GM21717 (cell line): ENCODE data around the gene BBS4.
"Not testable (repeated sequence)": the region's sequence is repeated elsewhere in the genome, so short reads cannot be mapped to it uniquely, and the experiment has no call there.

Source experiments
- ATAC-seq: cut with Tn5 transposase; IDR thresholded peaks from one replicate; pipeline ENCODE4 v1.9.1; 2021; ENCODE audit warnings: mild to moderate bottlenecking, moderate library complexity; ENCODE audit not compliant: unreplicated experiment

BBS4 gene, protein sequence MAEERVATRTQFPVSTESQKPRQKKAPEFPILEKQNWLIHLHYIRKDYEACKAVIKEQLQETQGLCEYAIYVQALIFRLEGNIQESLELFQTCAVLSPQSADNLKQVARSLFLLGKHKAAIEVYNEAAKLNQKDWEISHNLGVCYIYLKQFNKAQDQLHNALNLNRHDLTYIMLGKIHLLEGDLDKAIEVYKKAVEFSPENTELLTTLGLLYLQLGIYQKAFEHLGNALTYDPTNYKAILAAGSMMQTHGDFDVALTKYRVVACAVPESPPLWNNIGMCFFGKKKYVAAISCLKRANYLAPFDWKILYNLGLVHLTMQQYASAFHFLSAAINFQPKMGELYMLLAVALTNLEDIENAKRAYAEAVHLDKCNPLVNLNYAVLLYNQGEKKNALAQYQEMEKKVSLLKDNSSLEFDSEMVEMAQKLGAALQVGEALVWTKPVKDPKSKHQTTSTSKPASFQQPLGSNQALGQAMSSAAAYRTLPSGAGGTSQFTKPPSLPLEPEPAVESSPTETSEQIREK

DNA sequence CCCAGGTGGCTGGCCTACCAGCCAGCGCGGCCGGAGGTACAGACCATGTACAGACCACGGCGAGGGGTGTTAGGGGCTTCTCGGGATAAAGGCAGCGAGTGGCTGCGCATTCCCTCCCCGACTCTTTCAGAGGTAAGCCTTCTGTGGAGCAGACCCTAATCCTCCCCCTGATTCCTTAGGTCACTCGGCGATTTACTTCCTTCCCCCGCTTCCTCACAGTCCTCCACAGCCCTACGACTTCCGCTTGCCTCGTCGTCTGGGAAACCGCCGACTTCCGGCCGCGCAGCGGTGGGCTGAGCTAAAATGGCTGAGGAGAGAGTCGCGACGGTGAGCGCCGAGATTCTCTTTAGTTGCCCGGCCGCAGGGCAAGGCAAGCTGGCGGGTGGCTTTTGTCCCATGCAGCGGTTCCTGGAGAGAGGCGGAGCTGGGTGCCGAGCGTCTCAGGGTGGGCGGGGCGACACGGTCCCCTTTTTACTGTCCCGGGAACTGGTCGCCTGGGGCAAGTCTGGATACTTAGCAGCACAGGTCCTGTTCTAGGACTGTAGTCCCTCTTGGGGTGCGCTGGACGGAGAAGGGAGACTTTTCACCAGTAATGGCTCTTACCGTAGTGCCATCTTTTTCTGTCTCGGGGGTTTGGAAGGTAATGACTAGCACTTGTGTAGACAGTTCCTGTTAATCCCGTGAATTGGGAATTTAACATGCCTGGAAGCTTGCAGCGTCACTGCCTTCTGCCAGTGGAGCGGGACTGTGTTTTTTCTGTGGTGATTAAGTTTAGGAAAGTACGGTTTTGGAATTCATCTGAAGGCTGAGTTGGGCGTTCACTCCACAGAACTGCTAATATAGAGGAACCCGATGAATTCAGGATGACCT is at the start of gene BBS4, which contains the start of gene HIGD2B:
Gene BBS4, plus strand, starts transcription at position 283 of the 870 bp plus-strand sequence. Its CDS starts 21 bp downstream, at position 304.
Gene HIGD2B, minus strand, starts transcription at position 258 of the 870 bp plus-strand sequence. CDS start 9,808 bp downstream, outside the sequence.
- peak; percentile 95 for ATAC-seq

DNA sequence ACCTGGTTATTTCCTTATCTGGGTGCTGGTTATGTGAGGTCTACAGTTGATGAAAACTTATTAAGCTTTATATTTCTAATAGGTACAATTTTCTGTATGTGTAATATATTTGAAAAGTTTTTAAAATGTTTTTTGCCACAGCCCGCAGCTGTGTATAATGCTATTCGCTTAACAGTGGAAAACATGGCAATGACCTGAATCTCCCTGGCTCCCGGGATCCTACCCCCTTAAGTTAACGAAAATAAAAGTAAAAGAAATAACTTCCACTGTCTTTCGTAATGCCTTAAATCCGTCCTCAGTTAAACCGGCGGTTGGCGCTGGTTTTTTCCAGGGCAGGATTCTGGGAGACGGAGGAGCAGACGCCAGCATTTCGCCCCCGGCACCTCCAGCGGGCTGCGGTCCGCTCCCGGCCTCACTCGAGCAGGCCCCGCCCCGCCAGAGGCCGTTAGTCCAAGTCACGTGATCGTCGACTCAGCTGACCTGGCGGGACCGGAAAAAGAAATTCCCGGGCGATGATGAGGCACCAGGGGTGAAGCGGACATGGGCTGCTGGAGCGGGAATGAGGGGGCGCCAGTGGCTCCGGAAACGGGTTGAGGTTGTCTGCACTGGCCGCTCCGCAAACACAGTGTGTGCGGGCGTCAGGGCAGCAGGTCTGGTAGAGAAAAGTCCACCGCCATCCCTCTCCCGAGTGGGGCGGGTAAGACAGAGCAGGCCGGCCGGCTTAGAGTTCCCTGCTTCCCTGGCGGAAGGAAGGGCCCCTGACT is 49.3 kb upstream of the BBS4 start:
- ATAC-seq: not testable (repeated sequence)

DNA sequence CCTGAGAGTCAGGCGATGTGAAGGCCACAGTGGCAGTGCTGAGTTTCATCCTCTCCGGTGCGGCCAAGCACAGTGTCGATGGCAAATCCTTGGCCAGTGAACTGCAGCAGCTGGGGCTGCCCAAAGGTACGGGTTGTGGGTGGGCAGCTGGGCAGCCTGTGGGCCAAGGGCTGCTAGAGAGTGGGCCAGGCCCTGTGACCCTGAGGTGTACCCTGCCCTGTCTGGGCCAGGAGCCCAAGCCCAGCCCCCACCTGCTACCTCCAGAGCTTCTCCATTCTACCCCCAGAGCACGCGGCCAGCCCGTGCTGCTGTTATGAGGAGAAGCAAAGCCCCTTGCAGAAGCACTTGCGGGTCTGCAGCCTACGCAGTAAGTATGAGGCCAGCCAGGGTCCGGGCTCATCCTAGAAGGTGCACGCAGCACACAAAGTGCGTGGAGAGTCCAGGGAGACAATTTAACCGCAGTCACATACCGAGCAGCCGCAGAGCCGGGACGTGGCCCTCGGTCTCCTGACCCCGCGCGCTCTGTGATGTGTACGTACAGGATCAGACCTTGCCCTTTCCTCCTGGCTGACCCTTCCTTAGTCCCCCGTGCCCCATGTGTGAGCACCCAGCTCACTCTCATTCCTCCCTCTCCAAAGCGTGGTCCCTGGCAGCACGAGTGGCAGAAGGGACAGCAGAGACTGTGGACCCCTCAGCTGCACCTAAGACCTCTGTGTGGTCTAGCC is 46.1 kb upstream of the BBS4 start:
- ATAC-seq: not testable (repeated sequence)

DNA sequence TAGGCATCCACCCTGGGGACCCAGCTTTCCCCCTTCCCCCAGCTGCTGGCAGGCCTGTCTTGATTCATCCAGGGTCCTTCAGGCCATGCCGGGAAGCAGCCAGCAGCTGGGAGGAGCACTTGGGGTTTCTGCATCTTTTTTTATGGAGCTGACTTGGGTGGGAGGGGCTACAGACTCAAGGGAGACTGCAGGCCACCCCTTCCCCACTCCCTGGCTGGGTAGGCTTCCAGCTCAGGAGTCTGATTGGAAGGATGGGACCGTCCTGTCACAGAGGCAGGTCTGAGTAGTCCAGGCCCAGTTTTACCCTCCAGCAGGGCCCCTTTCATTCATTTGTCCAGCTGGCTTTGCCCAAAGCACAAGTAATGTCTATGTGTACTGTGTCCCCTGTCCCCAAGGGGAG is 43.7 kb upstream of the BBS4 start:
- ATAC-seq: not testable (repeated sequence)

DNA sequence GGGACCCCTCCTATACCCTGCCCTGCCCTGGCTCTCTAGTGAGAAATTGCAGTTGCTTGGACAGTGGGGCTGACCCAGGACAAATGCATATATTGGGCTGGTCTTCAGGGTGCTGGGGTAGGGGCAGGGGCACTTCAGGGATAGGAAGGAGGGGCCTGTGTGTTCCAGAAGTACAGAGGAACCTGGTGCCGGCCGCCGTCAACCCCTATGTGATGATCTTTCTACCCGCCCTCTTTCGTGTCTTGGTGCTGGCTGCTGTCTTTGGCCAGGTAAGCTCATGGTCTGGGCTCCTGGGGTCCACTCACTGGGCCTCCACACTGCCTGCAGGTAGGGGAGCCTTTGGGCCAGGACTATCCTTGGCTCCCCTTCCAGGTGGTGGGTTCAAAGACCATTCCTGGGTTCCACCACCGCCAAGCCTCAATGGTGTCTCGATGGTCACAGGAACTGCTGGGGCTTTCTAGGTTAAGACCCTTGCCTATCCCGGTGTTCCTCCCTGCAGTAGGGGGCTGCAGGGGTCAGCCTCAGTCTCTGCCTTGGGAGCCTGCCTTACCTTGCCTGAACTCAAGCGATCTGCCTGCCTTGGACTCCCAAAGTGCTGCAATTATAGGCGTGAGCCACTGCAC is 37.3 kb upstream of the BBS4 start:
- ATAC-seq: not testable (repeated sequence)

DNA sequence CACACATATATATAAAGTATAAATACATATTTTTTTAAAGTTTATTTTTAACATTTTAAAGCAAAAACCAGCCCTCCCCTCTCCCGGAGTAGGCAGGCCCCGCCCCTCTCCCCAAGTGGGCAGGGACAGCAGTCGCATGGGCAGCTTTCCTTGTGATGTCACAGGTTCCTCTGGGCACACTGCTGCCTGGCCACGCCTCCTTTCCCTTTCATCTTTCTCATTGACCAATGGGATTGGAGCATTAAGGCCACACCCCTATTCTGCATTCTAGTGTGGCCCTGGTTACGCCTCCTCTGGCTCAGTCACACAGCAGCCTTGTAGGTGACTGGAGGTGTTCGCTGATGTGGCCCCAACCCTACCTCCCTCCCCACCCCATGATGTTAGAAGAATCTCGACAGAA is 31.6 kb upstream of the BBS4 start, which contains the start of gene GOLGA6B:
Gene GOLGA6B, plus strand, starts transcription at position 301 of the 400 bp plus-strand sequence. Its CDS starts 41 bp downstream, at position 342.
- not testable (repeated sequence) for ATAC-seq

DNA sequence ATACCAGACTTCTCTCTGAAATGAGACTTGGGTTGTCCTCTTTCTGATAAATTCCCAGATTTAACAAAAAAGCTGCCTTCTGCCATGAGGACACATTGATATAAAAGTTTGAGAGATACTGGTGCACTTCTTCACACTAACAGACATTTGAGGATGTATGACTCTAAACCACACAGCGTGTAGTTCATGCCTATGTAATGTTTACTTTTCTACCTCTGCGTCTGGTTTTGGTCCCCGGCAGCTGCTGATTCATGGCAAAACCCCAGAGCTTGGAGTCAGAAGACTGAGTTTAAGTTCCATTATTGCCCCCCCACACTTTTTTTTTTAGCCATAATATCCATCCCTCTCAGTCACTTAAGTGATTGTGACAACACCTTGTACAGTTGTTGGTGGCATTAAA is 30.0 kb upstream of the BBS4 start:
- not testable (repeated sequence) for ATAC-seq

DNA sequence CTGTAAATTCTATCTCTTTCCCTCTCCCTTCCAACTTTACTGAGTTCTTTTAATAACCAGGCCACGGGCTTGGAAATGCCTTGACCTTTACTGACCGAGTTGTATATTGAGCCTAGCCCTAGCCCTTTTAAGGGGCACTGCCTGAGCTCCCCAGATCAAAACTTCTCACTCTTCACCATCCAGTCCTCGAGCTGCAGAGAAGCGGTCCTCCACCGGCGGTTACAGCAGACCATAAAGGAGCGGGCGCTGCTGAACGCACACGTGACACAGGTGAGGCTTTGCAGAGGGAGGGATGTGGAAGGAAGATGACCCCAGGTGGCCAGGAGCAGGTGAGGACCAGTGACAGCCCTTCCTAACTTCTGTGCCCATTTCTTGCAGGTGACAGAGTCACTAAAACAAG is 24.9 kb upstream of the BBS4 start:
- not testable (repeated sequence) for ATAC-seq

DNA sequence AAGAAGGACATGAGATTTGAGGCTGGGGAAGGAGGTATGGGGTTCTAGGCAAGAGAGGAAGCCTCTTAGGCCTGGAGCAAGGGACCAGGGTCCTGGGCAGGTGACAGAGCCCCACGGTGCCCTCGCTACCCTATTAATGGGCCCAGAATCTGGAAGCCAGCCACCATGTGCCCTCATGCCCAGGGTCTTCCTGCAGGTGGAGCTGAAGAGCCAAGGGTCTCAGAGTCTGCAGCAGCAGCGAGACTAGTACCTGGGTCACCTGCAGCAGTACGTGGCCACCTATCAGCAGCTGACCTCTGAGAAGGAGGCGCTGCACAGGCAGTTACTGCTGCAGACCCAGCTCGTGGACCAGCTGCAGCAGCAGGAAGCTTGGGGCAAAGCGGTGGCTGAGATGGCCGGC is 22.1 kb upstream of the BBS4 start:
- not testable (repeated sequence) for ATAC-seq

DNA sequence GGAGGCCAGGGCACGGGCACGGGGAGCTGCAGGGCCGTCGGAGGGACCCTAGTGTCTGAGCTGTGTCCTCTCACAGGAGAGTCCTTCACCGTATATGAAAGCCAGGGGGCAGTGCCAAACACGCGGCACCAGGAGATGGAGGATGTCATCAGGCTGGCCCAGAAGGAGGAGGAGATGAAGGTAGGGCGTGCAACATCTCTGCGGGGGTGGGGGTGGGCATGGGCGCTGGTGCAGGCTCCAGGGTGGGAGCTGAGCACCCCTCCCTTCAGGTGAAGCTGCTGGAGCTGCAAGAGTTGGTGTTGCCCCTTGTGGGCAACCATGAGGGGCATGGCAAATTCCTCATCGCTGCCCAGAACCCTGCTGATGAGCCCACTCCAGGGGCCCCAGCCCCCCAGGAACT is 20.3 kb upstream of the BBS4 start:
- not testable (repeated sequence) for ATAC-seq

DNA sequence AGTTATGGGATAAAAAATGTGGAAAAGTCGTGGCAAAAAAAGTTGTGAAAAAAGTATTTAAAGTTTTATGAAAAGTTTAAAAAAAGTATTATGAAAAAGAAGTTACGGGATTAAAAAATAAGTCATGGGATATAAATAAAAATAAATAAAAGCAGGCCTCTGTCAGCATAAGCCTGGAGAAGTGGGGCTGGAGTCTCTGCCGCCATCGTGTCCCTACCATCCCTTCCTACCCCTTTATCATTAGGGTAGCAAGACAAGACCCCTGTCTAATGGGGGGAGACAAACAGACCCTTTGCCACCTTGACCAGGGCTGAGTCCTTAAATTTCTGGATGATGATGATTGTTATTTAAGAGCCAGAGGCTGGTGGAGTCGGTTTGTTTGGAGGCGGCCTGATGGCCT is 16.2 kb upstream of the BBS4 start:
- ATAC-seq: not testable (repeated sequence)

DNA sequence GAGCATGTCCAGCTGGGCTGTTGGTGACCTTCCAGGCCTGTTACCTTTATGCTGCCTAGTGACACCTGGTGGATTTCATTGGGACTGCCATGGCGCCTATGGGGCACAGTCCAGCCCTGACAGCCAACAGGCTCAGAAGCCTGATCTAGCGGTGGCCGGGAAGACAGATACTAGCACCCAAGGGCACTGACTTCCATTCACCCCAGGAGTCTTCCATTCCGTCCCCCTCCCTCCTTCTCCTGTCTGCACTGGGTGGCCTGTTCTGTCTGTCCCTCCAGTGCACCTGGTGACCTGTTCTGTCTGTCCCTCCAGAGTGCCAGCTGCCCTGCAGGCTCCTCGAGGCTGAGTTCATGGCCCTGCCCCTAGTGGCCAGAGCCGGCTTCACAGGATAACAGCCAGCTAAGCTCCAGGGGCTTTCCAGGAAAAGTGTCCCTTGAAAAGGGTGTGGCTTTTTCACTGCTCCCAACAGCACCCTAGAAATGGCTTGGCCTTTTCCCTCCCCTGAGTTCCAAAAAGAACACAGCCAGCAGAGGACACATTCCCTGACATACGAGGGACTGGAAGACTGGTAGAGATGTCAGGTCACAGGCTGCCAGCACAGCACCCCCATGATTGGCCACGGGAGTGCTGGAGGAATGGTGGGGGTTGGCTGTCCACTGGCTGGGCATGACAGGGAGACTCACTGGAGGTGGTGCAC is 15.2 kb upstream of the BBS4 start:
- peak; percentile 70 for ATAC-seq

DNA sequence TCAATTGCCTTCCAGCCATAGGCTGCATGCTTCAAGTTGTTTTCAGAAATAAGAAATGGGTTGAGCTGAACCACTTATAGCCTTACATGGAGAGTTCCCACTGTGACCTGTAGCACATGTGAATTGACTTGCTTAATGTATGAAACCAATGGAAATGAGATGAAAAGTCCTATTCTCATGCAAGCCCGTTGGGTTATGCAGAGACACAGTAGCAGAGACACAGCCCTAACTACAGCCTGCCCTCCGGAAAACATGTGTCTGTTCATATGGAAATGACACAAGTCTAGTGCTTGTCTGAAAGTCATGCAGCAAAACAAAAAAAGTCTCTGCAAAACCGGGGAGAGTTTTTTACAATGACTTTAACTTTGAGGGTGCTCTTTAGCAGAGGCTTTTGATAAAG is 14.5 kb upstream of the BBS4 start:
- no peak for ATAC-seq

DNA sequence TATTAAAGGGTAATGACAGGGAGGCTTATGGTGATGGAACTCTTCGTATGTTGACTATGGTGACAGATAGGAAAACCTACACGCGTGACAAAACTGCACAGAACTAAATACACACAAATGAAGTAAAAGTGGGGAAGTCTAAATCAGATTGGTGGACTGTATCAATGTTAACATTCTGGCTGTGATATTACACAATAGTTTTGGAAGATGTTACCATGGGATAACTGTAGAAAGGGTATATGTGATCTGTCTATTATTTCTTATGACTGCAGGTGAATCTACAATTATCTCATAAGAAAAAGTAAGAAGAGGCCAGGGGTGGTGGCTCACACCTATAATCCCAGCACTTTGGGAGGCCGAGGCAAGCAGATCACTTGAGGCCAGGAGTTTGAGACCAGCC is 9.2 kb upstream of the BBS4 start:
- no peak for ATAC-seq

DNA sequence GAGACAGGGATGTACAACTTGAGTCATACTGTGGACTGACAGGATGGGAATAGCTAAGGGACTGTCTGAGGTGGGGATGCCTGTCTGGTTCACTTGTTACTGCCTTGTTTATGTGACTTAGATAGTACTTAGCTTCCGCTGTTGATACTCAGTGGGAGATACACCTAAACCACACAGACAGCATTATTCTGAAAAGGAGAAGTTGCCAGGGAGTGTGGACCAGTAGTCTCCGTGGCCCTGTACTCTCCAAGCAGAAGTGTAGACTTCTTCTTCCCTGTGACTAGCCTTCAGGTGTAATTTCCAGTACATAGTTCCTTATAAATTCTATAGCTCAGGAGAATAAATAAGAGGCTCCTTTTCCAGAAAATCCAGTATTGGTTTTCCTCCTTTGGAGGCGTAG is 5.1 kb upstream of the BBS4 start:
- no peak for ATAC-seq

DNA sequence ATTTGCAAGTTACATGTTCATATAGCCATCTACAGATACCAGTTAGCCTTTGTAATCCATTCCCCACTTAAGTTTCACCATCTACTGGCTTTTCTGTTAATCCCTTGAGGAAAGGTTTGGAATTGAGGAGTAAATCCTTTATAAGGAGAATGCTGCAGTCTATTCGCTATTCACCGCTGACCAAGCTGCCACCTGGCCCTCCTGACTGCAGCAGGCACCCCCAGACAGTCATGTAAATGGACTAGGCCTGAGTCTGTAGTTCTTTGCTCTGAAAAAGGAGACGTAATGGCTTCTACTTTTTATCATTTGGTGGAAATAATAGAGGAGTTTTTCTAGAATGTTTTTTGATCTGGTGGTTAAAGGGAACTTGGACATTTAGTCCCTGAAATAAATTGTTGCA is 3.2 kb upstream of the BBS4 start:
- ATAC-seq: no peak

DNA sequence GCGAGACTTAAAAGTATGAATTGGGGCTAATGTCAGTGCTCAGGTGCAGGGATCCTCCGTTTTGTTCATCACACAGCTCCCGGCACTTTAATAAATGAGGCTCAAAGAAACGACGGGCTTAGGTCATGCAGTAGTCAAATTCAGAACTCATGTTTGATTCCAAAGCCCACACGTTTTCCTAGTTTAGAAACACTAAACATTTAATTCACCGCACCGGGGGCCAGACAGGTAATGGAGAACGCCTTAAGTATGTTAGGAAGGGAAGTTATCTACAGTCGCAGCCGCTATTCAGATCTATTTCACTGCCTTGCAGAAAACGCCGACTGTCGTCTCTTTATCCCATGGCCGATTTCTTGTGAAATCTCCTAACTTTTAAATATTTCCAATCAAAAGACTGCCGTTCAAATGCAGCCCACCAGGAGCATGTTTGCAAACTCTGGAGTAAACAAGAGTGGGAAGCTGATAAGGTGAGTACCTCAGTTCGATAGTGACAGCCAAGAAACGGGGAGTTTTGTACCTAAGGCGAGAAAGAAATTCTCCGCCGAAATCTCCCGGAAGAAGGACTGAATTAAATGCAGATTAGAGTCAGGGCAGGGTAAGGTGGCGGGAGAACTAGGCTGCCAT is 594 bp upstream of the BBS4 start:
- ATAC-seq: no peak

DNA sequence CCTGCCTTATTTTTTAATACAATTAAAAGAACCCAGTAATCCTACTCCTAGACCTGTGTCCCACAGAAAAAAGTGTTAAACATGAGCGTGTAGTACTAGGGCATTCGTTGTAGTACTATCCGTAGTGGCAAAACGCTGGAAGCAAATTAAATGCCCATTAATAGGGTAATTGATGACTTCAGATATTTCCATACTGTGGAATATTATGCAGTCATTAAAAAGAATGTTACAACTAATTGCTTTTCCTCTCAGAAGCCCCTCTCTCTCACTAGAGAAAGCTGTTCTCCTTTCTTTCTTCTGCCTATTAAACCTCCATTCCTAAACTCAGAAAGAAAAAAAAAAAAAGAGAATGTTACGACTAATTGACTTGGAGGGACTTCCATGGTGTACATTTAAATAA is 2.7 kb downstream of the BBS4 start:
- no peak for ATAC-seq
